Esophagus squamous epithelium (tissue), 5 donors: Measurements from ENCODE around the gene MARCHF9. TPM values are rescaled to one million over a fixed set of nuclear protein-coding genes. Genes with fewer than 3 reads are reported as not detected.

Source experiments
- DNase-seq: peaks from one replicate; lab custom pipeline; 2025; lab: John Stamatoyannopoulos, UW
- H3K27ac ChIP-seq, 4 donors: fragments of 200-600 bp; sonication (generic); one replicate each; pipeline ENCODE4 v1.5.1; 2016 to 2019; ENCODE audit warnings: mild to moderate bottlenecking in 1 of 4
- H3K27me3 ChIP-seq, 4 donors: fragments of 200-600 bp; sonication (generic); 1 replicate in 3 of 4; 2 replicates in 1 of 4; pipeline versions ENCODE4 v1.5.1 to v1.6.0; 2017 to 2021; ENCODE audit warnings: antibody characterized with exemption in 1 of 4
- H3K36me3 ChIP-seq, 3 donors: fragments of 200-600 bp; sonication (generic); one replicate each; pipeline ENCODE4 v1.5.1; 2016 to 2019
- H3K4me1 ChIP-seq, 3 donors: fragments of 200-600 bp; sonication (generic); one replicate each; pipeline ENCODE4 v1.5.1; 2017 to 2019
- H3K4me3 ChIP-seq, 4 donors: fragments of 200-600 bp; sonication (generic); 1 replicate in 3 of 4; 2 replicates in 1 of 4; pipeline ENCODE4 v1.5.1; 2016 to 2019; ENCODE audit warnings: mild to moderate bottlenecking in 2 of 4, moderate library complexity in 1 of 4
- H3K9me3 ChIP-seq, 3 donors: fragments of 200-600 bp; sonication (generic); one replicate each; pipeline ENCODE4 v1.5.1; 2016 to 2019
- POLR2A ChIP-seq, 4 donors: fragments of 450-650 bp; IDR thresholded peaks; one replicate each; pipeline ENCODE4 v1.6.1; 2017; ENCODE audit warnings: antibody characterized with exemption in 4 of 4, mild to moderate bottlenecking in 4 of 4, moderate library complexity in 3 of 4
- WGBS, 2 donors: methylation state at CpG; one replicate each; pipeline ENCODE4 v1.1.5; 2018; 5-methylcytosine and 5-hydroxymethylcytosine counted together
- intact Hi-C: fragments of 100-400 bp; cut with DNase I; formaldehyde crosslinking; loops from one replicate; pipeline ENCODE4 v1.15.0; 2022
- total RNA-seq, 4 donors: library from RNA; depleted of rRNA; stranded (reverse); fragments of >200 nt; gene quantifications; one replicate each; pipeline ENCODE4 v1.1.0, GENCODE V29; 2016
- TF ChIP-seq, protein P1 (sequence below), 6 experiments: fragments of 450-650 bp in 4 of 6; fragments of 200-600 bp in 2 of 6; sonication (generic) in 2 of 6; IDR thresholded peaks; one replicate each; pipeline ENCODE4 v1.5.1; 2016 to 2019; ENCODE audit warnings: antibody characterized with exemption in 6 of 6, mild to moderate bottlenecking in 4 of 6, moderate library complexity in 4 of 6
- donor health status: DM: yes; HTN: yes; CAD: no.

Gene MARCHF9
- total RNA-seq, 4 donors from 2014 or later: 3.6 to 8.4 (median 5.3) TPM

DNA sequence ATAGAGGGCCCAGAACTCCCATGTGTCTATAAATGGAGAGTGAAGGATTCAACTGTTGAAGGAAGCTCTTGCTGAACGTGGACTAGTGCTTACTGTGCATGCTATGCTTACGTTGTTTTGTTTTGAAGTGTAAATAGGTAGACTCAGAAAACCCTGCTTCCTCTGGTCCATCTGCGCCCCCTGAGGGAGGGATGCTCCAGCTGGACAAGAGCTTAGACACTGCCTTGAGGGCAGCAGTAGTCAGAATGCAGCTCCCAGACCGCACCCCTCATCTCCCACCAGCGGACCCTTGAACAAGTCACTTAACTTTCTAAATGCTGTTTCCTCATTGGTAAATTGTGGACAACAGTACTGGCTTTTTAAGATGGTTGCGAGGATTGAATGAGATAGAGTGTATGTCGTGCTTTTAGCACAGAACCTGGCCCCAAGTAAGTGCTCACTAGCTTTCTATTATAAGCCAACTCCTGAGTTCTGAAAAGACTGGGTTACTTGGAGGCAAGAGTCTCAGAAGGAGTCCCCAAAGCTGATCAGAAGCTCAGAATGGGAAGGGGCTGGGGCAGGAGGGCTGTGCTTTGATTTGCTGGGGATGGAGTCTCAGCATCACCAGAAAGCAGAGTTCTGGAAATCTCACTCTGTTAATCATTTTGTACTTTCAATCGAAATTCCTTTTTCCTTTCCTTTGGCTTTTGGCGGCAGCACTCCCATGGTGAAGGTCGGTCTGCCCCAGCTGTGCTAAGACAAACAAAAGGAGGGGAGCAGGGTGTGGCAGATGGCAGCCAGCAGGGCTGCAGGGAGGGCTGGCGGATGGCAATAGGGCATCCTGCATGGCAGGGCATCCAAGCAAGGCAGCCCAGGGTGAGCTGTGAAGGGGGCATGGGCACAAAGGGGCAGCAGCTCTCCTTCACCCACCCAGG, 31.9 kb upstream of the MARCHF9 start:
- 49 to 77% methylated on average over 8 to 11 of the region's 11 CpGs for WGBS, 2 donors
- no peak for DNase-seq
- H3K4me1 ChIP-seq: peaks cover 8 to 26% (median 15%) of the 10 kb centered on the region in 3 donors
- peaks cover 0 to 7% (median 0%) of the 10 kb centered on the region in 4 donors for H3K27me3 ChIP-seq
- no peak for TF ChIP-seq POLR2A (IDR thresholded peaks at IDR 0.05)
- TF ChIP-seq, protein P1, sequence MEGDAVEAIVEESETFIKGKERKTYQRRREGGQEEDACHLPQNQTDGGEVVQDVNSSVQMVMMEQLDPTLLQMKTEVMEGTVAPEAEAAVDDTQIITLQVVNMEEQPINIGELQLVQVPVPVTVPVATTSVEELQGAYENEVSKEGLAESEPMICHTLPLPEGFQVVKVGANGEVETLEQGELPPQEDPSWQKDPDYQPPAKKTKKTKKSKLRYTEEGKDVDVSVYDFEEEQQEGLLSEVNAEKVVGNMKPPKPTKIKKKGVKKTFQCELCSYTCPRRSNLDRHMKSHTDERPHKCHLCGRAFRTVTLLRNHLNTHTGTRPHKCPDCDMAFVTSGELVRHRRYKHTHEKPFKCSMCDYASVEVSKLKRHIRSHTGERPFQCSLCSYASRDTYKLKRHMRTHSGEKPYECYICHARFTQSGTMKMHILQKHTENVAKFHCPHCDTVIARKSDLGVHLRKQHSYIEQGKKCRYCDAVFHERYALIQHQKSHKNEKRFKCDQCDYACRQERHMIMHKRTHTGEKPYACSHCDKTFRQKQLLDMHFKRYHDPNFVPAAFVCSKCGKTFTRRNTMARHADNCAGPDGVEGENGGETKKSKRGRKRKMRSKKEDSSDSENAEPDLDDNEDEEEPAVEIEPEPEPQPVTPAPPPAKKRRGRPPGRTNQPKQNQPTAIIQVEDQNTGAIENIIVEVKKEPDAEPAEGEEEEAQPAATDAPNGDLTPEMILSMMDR (IDR thresholded peaks at IDR 0.05): no peak
- intact Hi-C loops: no loop called here
- no peaks in the 10 kb centered on the region for H3K9me3 ChIP-seq
- no peak overlapping the region for H3K27ac ChIP-seq
- peaks cover 4 to 44% (median 35%) of the 10 kb centered on the region in 3 donors for H3K36me3 ChIP-seq
- H3K4me3 ChIP-seq: no peak overlapping the region

DNA sequence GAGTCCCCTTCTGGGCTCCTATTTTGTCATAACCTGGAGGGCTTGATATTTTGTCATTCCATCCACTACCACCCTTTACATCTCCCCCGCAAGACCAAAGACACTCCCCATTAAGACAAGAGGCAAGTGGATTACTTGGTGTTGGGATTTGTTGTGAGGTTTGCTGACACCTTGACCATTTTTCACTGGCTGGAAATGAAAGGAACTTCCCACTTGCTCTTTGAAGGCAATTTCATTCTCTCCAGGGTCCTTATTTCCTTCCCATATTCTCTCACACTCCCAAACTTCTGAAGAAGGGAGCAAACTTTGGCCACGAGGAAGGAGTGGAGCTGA, 31.3 kb upstream of the MARCHF9 start:
- no peak for DNase-seq
- H3K9me3 ChIP-seq: no peaks in the 10 kb centered on the region
- no peak overlapping the region for H3K27ac ChIP-seq
- H3K36me3 ChIP-seq: peaks cover 0 to 38% (median 29%) of the 10 kb centered on the region in 3 donors
- H3K4me1 ChIP-seq: peaks cover 8 to 26% (median 15%) of the 10 kb centered on the region in 3 donors
- WGBS, 2 donors: 61 to 71% methylated on average over 2 of the region's 2 CpGs
- H3K4me3 ChIP-seq: no peak overlapping the region
- intact Hi-C loops: no loop called here
- peaks cover 0 to 7% (median 0%) of the 10 kb centered on the region in 4 donors for H3K27me3 ChIP-seq
- TF ChIP-seq, protein P1 (IDR thresholded peaks at IDR 0.05): no peak
- TF ChIP-seq POLR2A (IDR thresholded peaks at IDR 0.05): no peak

DNA sequence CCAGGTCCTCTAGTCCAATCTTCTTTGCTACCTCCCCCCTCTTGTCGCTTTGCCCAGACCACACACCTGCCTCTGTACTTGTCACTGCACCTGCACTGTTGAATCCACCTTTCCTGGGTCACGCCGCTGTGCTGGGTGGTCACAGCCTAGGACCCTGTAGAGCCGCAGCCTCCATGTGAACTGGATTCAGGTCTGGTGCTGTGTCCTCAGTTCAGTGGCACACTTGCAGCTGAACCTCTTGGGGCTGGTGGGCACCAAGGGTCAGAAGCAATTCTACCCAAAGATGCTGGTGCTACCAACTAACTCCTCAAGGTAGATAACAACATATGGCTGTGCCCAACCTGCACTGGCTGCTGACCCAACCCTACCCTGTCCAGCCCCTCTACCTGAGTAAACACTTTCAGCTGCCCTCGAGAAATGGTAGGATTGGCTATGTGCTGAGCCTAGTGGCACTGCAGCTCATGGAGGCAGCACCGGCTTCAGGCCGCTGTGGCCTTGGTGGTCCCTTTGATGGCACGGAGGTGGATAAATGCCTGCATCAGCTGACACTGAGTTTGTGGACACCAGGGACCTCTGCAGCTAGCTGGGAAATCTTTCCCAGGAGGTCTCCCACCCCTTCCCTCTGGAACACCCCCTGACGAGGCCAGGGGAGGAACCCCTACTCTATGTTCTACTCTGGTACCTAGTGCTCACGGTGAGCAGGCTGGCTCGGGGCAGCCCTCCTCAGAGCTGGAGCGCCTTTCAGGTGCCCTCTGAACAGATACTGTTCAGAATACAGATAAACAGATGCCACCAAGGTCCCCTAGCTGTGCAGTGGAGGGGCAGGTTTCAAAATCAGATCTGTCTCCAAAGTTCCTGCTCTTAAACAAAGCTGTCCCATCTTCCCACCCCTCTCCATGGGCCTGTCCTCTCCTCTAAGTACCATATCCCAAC, 30.6 kb upstream of the MARCHF9 start:
- DNase-seq: no peak
- Histone ChIP-seq H3K27ac (no peak overlapping the region), H3K4me3 (no peak overlapping the region), H3K36me3 (peaks cover 0 to 31% (median 22%) of the 10 kb centered on the region in 3 donors), H3K27me3 (peaks cover 0 to 7% (median 0%) of the 10 kb centered on the region in 4 donors), H3K9me3 (no peaks in the 10 kb centered on the region), H3K4me1 (peaks cover 8 to 26% (median 15%) of the 10 kb centered on the region in 3 donors)
- WGBS, 2 donors: 82 to 86% methylated on average over 5 to 6 of the region's 12 CpGs
- intact Hi-C loops: no loop called here
- TF ChIP-seq, protein P1 (IDR thresholded peaks at IDR 0.05): no peak
- no peak for TF ChIP-seq POLR2A (IDR thresholded peaks at IDR 0.05)

DNA sequence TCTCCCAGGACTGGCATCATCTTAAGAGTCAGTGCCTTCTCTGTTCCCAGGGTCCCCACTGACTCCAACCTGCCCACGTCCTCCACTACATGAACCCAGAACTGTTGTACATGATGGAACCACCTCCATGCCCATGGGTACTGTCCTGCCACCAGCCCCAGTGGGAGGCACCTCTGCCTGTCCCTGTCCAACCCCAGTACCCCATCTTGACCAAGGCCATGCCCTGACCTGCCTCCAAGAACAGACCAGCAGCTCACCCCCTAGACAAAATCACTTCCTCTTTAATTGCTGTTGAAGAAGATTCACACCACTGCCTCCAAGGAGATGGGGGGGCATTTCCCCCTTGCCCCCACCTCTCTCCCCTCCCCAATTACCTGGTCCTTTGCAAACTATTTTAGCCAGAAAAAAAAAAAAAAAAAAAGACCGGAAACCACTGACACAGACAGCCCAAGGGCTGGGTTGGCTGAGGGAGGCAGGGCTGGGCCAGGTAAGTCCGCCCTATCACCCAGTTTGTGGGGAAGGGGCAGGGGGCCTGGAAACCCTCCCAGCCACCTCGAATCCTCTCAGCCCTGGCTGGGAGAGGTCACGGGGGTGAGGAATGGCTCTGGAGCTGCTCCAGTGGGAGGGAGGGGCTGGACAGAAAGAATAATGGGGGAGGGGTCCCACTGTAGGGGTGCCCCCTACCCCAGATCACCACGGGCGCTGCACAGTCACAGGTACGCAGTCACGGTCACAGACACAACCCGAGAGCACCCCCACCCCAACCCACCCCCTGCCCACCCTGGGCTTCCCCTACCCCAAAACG, 29.8 kb upstream of the MARCHF9 start:
- H3K27ac ChIP-seq: no peak overlapping the region
- no peaks in the 10 kb centered on the region for H3K9me3 ChIP-seq
- H3K27me3 ChIP-seq: peaks cover 0 to 7% (median 0%) of the 10 kb centered on the region in 4 donors
- DNase-seq: no peak
- 55 to 67% methylated on average over 6 to 10 of the region's 11 CpGs for WGBS, 2 donors
- intact Hi-C loops: no loop called here
- H3K36me3 ChIP-seq: peaks cover 0 to 23% (median 15%) of the 10 kb centered on the region in 3 donors
- peak overlapping the region in 2 of 4 donors; percentile 67 to 86 for H3K4me3 ChIP-seq
- peaks cover 8 to 26% (median 15%) of the 10 kb centered on the region in 3 donors for H3K4me1 ChIP-seq
- TF ChIP-seq POLR2A (IDR thresholded peaks at IDR 0.05): no peak
- TF ChIP-seq, protein P1 (IDR thresholded peaks at IDR 0.05): no peak
